Mesendoderm (in vitro differentiated cells): ENCODE measurements around the gene SZRD1.

ENCODE experiments used
- DNase-seq: peaks from one replicate; pipeline ENCODE4 v3.0.0; 2013
- H2AK5ac ChIP-seq: 2 replicates; pipeline ENCODE4 v1.6.1; 2013; ENCODE audit warnings: low read length, inconsistent platforms
- H2BK120ac ChIP-seq: 2 replicates; pipeline ENCODE4 v1.6.1; 2013; ENCODE audit warnings: low read depth, mild to moderate bottlenecking, low read length, moderate library complexity, mixed read lengths
- H2BK15ac ChIP-seq: replicated peaks from 2 replicates; pipeline ENCODE4 v1.6.1; 2013; ENCODE audit warnings: low read depth, mild to moderate bottlenecking, moderate library complexity
- H2BK5ac ChIP-seq: 2 replicates; pipeline ENCODE4 v1.6.1; 2013; ENCODE audit warnings: low read length, inconsistent platforms
- H3K18ac ChIP-seq: 2 replicates; pipeline ENCODE4 v1.6.1; 2013; ENCODE audit warnings: mild to moderate bottlenecking, low read length, mixed read lengths
- H3K23ac ChIP-seq: one replicate; pipeline ENCODE4 v1.6.1; 2013; ENCODE audit warnings: low read length
- H3K27ac ChIP-seq: 2 replicates; pipeline ENCODE4 v1.5.1; 2013; ENCODE audit warnings: low read depth, mild to moderate bottlenecking, inconsistent platforms, low read length, moderate library complexity
- H3K27me3 ChIP-seq: 2 replicates; pipeline ENCODE4 v1.6.1; 2013; ENCODE audit warnings: low read length, control low read depth, mild to moderate bottlenecking, inconsistent platforms; ENCODE audit not compliant: insufficient read depth, poor library complexity
- H3K36me3 ChIP-seq: 2 replicates; pipeline ENCODE4 v1.6.1; 2013; ENCODE audit warnings: low read length, inconsistent platforms; ENCODE audit not compliant: control insufficient read depth, insufficient read depth
- H3K4ac ChIP-seq: one replicate; pipeline ENCODE4 v1.6.1; 2013; ENCODE audit warnings: low read depth, mild to moderate bottlenecking, low read length, moderate library complexity
- H3K4me1 ChIP-seq: 2 replicates; pipeline ENCODE4 v1.6.1; 2013; ENCODE audit warnings: low read depth, low read length, inconsistent platforms; ENCODE audit not compliant: control insufficient read depth
- H3K4me2 ChIP-seq: 2 replicates; pipeline ENCODE4 v1.6.1; 2013; ENCODE audit warnings: low read length
- H3K4me3 ChIP-seq: 2 replicates; pipeline ENCODE4 v1.5.1; 2013; ENCODE audit warnings: mild to moderate bottlenecking, low read length
- H3K56ac ChIP-seq: one replicate; pipeline ENCODE4 v1.6.1; 2013; ENCODE audit warnings: low read length
- H3K79me1 ChIP-seq: 2 replicates; pipeline ENCODE4 v1.6.1; 2013; ENCODE audit warnings: low read length, inconsistent platforms
- H3K79me2 ChIP-seq: 2 replicates; pipeline ENCODE4 v1.6.1; 2013; ENCODE audit warnings: mild to moderate bottlenecking, low read length; ENCODE audit not compliant: control insufficient read depth, insufficient read depth
- H3K9ac ChIP-seq: 2 replicates; pipeline ENCODE4 v1.6.1; 2013; ENCODE audit warnings: low read length, inconsistent platforms
- H4K5ac ChIP-seq: one replicate; pipeline ENCODE4 v1.6.1; 2013; ENCODE audit warnings: low read length
- H4K8ac ChIP-seq: one replicate; pipeline ENCODE4 v1.6.1; 2013; ENCODE audit warnings: low read depth, mild to moderate bottlenecking, control low read depth, low read length, moderate library complexity
- WGBS: extraction: QIAGEN DNeasy Blood & Tissue Kit; methylation state at CpG from one replicate; pipeline ENCODE4 v1.1.7; 2013; ENCODE audit warnings: low lambda C conversion rate, missing lambda C conversion rate; ENCODE audit not compliant: insufficient coverage; ENCODE audit errors: extremely low coverage; 5-methylcytosine and 5-hydroxymethylcytosine counted together

SZRD1 gene

DNA sequence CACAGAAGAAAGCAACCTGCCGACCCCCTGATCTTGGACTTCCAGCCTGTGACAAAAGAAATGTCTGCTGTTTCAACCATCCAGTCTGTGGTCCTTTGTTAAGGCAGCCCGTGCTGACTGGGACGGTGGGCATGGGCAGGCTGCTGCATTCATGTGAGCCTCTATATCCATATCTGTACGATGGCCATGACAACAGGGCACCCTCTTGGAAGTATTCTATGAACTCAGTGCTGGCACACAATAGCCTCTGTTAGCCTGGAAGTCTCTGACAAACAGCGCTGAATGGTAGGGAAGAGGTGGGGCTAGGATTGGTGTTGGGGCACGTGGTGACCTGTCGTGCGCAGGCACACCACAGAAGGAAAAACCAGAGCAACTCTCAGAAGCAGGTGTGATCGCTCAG, 39.8 kb downstream of the SZRD1 start:
- Histone ChIP-seq H3K9ac (no peak overlapping the region), H3K79me2 (no peaks in the 10 kb centered on the region), H3K4ac (no peak overlapping the region), H3K27me3 (no peaks in the 10 kb centered on the region), H2AK5ac (no peak overlapping the region), H3K4me1 (no peaks in the 10 kb centered on the region), H2BK5ac (no peak overlapping the region), H2BK15ac (no peak overlapping the region), H3K4me2 (no peak overlapping the region), H3K23ac (no peak overlapping the region), H3K27ac (no peak overlapping the region), H3K79me1 (no peaks in the 10 kb centered on the region), H3K36me3 (no peaks in the 10 kb centered on the region), H4K8ac (no peak overlapping the region), H2BK120ac (no peak overlapping the region), H3K56ac (no peak overlapping the region), H3K18ac (no peak overlapping the region), H3K4me3 (no peak overlapping the region), H4K5ac (no peak overlapping the region)
- WGBS = no CpG with 5 or more reads among the region's 9 CpGs
- DNase-seq = no peak

GRCh38 chr1:16409536-16410152, 42.6 kb downstream of the SZRD1 start:
- Histone ChIP-seq H3K23ac (no peak overlapping the region), H2BK15ac (no peak overlapping the region), H4K5ac (no peak overlapping the region), H3K4me1 (no peaks in the 10 kb centered on the region), H3K79me1 (no peaks in the 10 kb centered on the region), H4K8ac (no peak overlapping the region), H3K79me2 (no peaks in the 10 kb centered on the region), H3K27me3 (no peaks in the 10 kb centered on the region), H3K4ac (no peak overlapping the region), H2BK5ac (no peak overlapping the region), H3K27ac (no peak overlapping the region), H3K4me3 (no peak overlapping the region), H3K56ac (no peak overlapping the region), H3K18ac (no peak overlapping the region), H2BK120ac (no peak overlapping the region), H3K9ac (no peak overlapping the region), H2AK5ac (no peak overlapping the region), H3K4me2 (no peak overlapping the region), H3K36me3 (no peaks in the 10 kb centered on the region)
- DNase-seq = no peak
- WGBS = no CpG with 5 or more reads among the region's 25 CpGs

DNA sequence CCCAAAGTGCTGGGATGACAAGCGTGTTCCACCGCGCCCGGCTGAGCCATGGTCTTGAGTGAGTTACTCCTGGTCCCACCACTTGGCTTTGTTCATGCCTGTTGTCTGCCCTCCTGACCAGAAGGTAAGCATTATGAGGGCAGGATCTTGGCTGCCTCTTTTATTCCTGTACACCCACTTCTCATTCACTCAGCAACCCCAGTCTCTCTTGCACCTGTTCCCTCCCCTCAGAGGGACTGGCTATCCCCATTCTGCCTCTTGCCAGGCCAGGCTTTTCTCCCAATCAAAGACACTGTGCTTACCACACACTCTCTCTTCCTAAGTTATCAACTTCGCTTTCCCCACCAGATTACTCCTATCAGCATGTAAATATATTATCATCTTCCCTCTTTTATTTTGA, 43.8 kb downstream of the SZRD1 start:
- Histone ChIP-seq H3K4me3 (no peak overlapping the region), H3K79me2 (no peaks in the 10 kb centered on the region), H4K8ac (no peak overlapping the region), H3K27ac (no peak overlapping the region), H3K4me2 (no peak overlapping the region), H3K23ac (no peak overlapping the region), H3K18ac (no peak overlapping the region), H2AK5ac (no peak overlapping the region), H3K4me1 (no peaks in the 10 kb centered on the region), H3K79me1 (no peaks in the 10 kb centered on the region), H3K36me3 (no peaks in the 10 kb centered on the region), H3K4ac (no peak overlapping the region), H2BK15ac (no peak overlapping the region), H4K5ac (no peak overlapping the region), H2BK120ac (no peak overlapping the region), H2BK5ac (no peak overlapping the region), H3K9ac (no peak overlapping the region), H3K56ac (no peak overlapping the region), H3K27me3 (no peaks in the 10 kb centered on the region)
- WGBS = no CpG with 5 or more reads among the region's 5 CpGs
- no peak for DNase-seq

GRCh38 chr1:16413191-16413590, 46.1 kb downstream of the SZRD1 start:
- Histone ChIP-seq H2BK5ac (no peak overlapping the region), H3K4me1 (no peaks in the 10 kb centered on the region), H3K23ac (no peak overlapping the region), H3K27me3 (no peaks in the 10 kb centered on the region), H3K4ac (no peak overlapping the region), H3K56ac (no peak overlapping the region), H3K79me2 (no peaks in the 10 kb centered on the region), H3K4me2 (no peak overlapping the region), H2BK15ac (no peak overlapping the region), H3K27ac (no peak overlapping the region), H4K8ac (no peak overlapping the region), H3K18ac (no peak overlapping the region), H2BK120ac (no peak overlapping the region), H2AK5ac (no peak overlapping the region), H3K4me3 (no peak overlapping the region), H3K9ac (no peak overlapping the region), H3K79me1 (no peaks in the 10 kb centered on the region), H4K5ac (no peak overlapping the region), H3K36me3 (no peaks in the 10 kb centered on the region)
- DNase-seq = no peak
- WGBS = no CpG with 5 or more reads among the region's 3 CpGs

- H2BK15ac ChIP-seq = no peak overlapping the region
- no peak overlapping the region for H3K4ac ChIP-seq
- no peak overlapping the region for H3K56ac ChIP-seq
- no peak overlapping the region for H3K4me3 ChIP-seq
- no peak overlapping the region for H4K5ac ChIP-seq
- no peak overlapping the region for H3K18ac ChIP-seq
- no peaks in the 10 kb centered on the region for H3K36me3 ChIP-seq
- H3K4me2 ChIP-seq = no peak overlapping the region
- 100% methylated on average over 1 of the region's 7 CpGs for WGBS
- DNase-seq = no peak
- H4K8ac ChIP-seq = no peak overlapping the region
- H3K27me3 ChIP-seq = no peaks in the 10 kb centered on the region
- H2AK5ac ChIP-seq = no peak overlapping the region
- no peaks in the 10 kb centered on the region for H3K79me2 ChIP-seq
- no peak overlapping the region for H2BK120ac ChIP-seq
- H3K23ac ChIP-seq = no peak overlapping the region
- H3K79me1 ChIP-seq = no peaks in the 10 kb centered on the region
- no peak overlapping the region for H2BK5ac ChIP-seq
- H3K4me1 ChIP-seq = no peaks in the 10 kb centered on the region
- no peak overlapping the region for H3K9ac ChIP-seq
- no peak overlapping the region for H3K27ac ChIP-seq
Observed at GRCh38 chr1:16418823-16419425, 51.9 kb downstream of the SZRD1 start.
